SH-SY5Y (cell line): ENCODE results near the gene GUCY2D.

Source experiments
- GATA2 ChIP-seq: IDR thresholded peaks from 2 replicates; pipeline ENCODE4 v1.6.1; 2011; ENCODE audit warnings: mild to moderate bottlenecking, low read depth, low read length
- GATA3 ChIP-seq: IDR thresholded peaks from 2 replicates; pipeline ENCODE4 v1.6.1; 2011; ENCODE audit warnings: low read depth, mild to moderate bottlenecking, low read length, moderate library complexity

- TF ChIP-seq GATA3 (no peak), GATA2 (no peak)
Observed at GRCh38 chr17:8063761-8064534, 61.5 kb downstream of the GUCY2D start.
